Measurements from ENCODE around the gene C16orf92.
"Not testable (repeated sequence)": the region's sequence is repeated elsewhere in the genome, so short reads cannot be mapped to it uniquely, and the experiment has no call there.

The C16orf92 gene

DNA sequence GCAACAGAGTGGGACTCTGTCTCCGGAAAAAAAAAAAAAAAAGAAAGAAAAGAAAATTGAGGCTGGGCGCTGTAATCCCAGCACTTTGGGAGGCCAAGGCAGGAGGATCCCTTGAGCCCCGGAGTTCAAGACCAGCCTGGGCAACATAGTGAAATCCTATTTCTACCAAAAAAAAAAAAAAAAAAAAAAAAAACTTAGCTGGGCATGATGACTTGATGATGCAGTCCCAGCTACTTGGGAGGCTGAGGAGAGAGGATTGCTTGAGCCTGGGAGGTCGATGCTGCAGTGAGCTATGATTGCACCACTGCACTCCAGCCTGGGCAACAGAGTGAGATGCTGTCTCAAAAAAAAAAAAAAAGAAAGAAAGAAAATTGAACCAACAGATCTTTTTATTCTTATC, 5.1 kb upstream of the C16orf92 start:
- not testable (repeated sequence) for H3K4me3 ChIP-seq (ENCODE audit: low read depth, low read length); H3K27ac ChIP-seq (ENCODE audit: low read depth, low read length)

DNA sequence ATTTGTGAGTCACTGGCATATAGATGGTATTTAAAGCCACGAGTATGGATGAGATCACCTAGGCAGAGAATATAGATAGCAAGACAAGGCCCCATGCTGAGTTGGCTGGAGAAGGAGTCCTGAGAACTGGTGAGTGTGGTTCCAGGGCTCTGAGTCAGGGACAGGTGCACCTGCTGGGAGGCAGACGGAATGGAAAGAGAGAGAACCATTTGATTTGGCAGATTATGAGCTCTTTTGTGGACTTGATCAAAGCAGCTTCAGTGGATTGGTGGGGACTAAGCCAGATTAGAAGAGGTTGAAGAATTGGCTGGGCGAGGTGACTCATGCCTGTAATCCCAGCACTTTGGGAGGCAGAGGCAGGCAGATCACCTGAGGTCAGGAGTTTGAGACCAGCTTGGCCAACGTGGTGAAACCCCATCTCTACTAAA, 4.3 kb upstream of the C16orf92 start:
- Histone ChIP-seq H3K4me1 (ENCODE audit: control insufficient read depth, insufficient read depth, low read length) (no peaks in the 10 kb centered on the region), H3K9ac (ENCODE audit: low read depth, low read length) (no peak overlapping the region), H3K9me3 (ENCODE audit: control insufficient read depth, insufficient read depth, low read length) (no peaks in the 10 kb centered on the region), H3K4me3 (ENCODE audit: low read depth, low read length) (no peak overlapping the region), H3K27me3 (ENCODE audit: control insufficient read depth, insufficient read depth, low read length) (no peaks in the 10 kb centered on the region), H3K27ac (ENCODE audit: low read depth, low read length) (no peak overlapping the region), H3K36me3 (ENCODE audit: control insufficient read depth, insufficient read depth, low read length) (no peaks in the 10 kb centered on the region)

More for the DNA sequence above, 5.1 kb upstream of the C16orf92 start:
- not testable (repeated sequence) for H3K9me3 ChIP-seq (ENCODE audit: control insufficient read depth, insufficient read depth, low read length); H3K27me3 ChIP-seq (ENCODE audit: control insufficient read depth, insufficient read depth, low read length); H3K4me1 ChIP-seq (ENCODE audit: control insufficient read depth, insufficient read depth, low read length); H3K9ac ChIP-seq (ENCODE audit: low read depth, low read length); H3K36me3 ChIP-seq (ENCODE audit: control insufficient read depth, insufficient read depth, low read length)

DNA sequence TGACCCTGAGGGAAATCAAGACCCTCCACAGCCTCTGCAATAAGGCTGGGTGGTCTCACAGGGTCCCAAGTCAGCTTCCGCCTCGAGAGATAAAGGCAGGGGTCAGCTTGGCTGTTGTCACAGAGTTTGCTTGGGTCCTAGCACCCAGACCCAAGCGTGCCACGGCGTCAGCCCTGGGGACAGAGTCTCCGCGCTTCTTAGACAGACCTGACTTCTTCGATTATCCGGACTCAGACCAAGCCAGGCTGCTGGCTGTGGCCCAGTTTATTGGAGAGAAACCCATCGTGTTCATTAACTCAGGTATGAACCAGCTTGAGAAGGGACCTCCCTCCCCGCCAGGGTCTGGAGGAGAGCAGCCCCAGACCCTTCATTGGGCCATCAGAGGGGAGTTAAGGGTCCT, 588 bp downstream of the C16orf92 start:
- H3K4me1 ChIP-seq (ENCODE audit: control insufficient read depth, insufficient read depth, low read length): no peaks in the 10 kb centered on the region; the same call in 1 of the 2 replicates
- no peaks in the 10 kb centered on the region for H3K27me3 ChIP-seq (ENCODE audit: control insufficient read depth, insufficient read depth, low read length)
- no peak overlapping the region for H3K27ac ChIP-seq (ENCODE audit: low read depth, low read length)

DNA sequence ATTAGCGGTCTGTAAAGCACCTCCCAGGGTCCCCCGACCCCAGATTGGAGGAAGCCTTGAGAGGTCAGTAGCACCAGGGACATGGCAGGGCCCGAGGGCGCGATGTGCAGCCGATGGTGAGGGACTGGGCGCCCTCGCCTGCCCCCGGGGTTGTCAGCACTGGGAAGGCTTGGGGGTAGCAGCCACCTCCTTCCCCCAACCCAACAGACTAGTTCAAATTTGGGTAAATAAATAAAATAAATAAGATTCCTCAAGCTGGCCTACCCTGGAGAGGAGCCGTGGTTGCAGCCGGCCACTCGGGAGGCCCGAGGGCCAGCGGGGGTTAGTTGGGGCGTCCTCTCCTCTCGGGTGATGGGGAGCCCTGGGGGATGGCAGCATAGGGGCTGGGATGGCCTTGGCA, 1.5 kb downstream of the C16orf92 start:
- peaks cover 6% of the 10 kb centered on the region; the same call in 1 of the 2 replicates for H3K4me1 ChIP-seq (ENCODE audit: control insufficient read depth, insufficient read depth, low read length)
- no peak overlapping the region for H3K9ac ChIP-seq (ENCODE audit: low read depth, low read length)
- 0 out of 2 replicates have a peak, but pooled peaks cover 1% of the 10 kb centered on the region for H3K27me3 ChIP-seq (ENCODE audit: control insufficient read depth, insufficient read depth, low read length)
- H3K4me3 ChIP-seq (ENCODE audit: low read depth, low read length): no peak overlapping the region
- peaks cover 10% of the 10 kb centered on the region for H3K36me3 ChIP-seq (ENCODE audit: control insufficient read depth, insufficient read depth, low read length)
- H3K9me3 ChIP-seq (ENCODE audit: control insufficient read depth, insufficient read depth, low read length): no peaks in the 10 kb centered on the region
- no peak overlapping the region for H3K27ac ChIP-seq (ENCODE audit: low read depth, low read length)

More for the DNA sequence above, 588 bp downstream of the C16orf92 start:
- H3K4me3 ChIP-seq (ENCODE audit: low read depth, low read length): no peak overlapping the region
- no peak overlapping the region for H3K9ac ChIP-seq (ENCODE audit: low read depth, low read length)
- H3K9me3 ChIP-seq (ENCODE audit: control insufficient read depth, insufficient read depth, low read length): no peaks in the 10 kb centered on the region
- peaks cover 10% of the 10 kb centered on the region for H3K36me3 ChIP-seq (ENCODE audit: control insufficient read depth, insufficient read depth, low read length)

DNA sequence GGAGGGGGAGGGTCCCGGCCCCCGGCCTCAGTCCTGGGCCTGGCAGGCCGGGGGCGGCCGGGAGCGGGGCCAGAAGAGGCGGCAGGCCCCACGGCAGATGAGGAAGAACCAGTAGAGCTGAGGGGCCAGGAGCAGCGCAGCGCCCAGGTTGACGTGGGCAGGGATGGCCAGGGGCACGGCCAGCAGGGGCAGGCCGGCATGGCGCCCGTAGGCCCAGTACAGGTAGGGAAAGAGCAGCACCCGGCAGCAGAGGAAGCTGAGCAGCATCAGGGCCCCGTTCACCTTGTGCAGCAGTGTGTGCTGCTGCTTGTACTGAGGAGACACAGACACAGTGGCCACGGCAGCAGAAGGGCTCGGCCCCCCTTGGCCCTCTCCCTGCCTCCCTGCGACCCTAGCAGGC, 2.2 kb downstream of the C16orf92 start:
- Histone ChIP-seq H3K36me3 (ENCODE audit: control insufficient read depth, insufficient read depth, low read length) (peaks cover 10% of the 10 kb centered on the region), H3K27me3 (ENCODE audit: control insufficient read depth, insufficient read depth, low read length) (0 out of 2 replicates have a peak, but pooled peaks cover 4% of the 10 kb centered on the region), H3K4me1 (ENCODE audit: control insufficient read depth, insufficient read depth, low read length) (peaks cover 12% of the 10 kb centered on the region; the same call in 1 of the 2 replicates), H3K9ac (ENCODE audit: low read depth, low read length) (no peak overlapping the region), H3K4me3 (ENCODE audit: low read depth, low read length) (no peak overlapping the region), H3K9me3 (ENCODE audit: control insufficient read depth, insufficient read depth, low read length) (no peaks in the 10 kb centered on the region), H3K27ac (ENCODE audit: low read depth, low read length) (no peak overlapping the region)

DNA sequence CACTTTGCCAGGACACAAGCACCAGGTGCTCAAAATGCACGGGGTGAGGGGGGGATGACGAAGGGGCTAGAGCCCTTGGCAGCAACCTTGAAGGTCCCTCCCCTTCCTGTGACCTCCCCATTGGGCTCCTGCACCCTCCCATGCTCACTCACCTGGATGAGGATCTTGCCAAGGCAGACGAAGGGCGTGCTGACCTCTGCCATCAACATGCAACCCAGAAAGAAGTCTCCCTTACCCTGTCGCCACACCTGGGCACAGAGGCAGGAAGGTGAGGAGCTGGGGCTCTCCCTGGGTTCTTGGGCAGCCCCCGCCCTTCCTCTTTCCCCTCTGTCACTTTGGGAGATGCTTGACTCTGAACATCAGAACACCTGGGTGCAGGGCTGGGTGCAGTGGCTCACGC, 2.6 kb downstream of the C16orf92 start:
- H3K4me1 ChIP-seq (ENCODE audit: control insufficient read depth, insufficient read depth, low read length): peaks cover 12% of the 10 kb centered on the region; the same call in 1 of the 2 replicates
- no peaks in the 10 kb centered on the region for H3K9me3 ChIP-seq (ENCODE audit: control insufficient read depth, insufficient read depth, low read length)

DNA sequence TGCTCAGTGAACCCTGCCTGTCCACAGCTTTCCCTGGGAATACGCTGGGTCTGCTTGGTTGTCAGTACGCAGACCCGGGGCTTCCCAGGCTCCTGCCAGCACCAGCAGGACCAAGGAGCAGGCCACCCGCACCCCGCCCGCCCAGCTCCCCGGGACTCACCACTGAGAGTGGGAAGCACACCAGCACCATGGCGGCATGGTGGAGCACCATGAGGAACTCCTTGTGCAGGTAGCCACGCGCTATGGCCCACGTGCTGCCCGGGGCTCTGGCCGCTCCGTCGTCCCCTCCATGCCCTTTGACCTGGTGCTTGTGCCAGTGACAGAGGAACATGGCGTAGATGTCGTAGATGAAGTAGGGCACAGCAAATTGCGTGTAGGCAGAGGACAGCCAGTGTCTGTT, 3.5 kb downstream of the C16orf92 start:
- Histone ChIP-seq H3K9ac (ENCODE audit: low read depth, low read length) (no peak overlapping the region), H3K27me3 (ENCODE audit: control insufficient read depth, insufficient read depth, low read length) (peaks cover 5% of the 10 kb centered on the region; the same call in 1 of the 2 replicates), H3K27ac (ENCODE audit: low read depth, low read length) (no peak overlapping the region)

More for the DNA sequence above, 2.6 kb downstream of the C16orf92 start:
- Histone ChIP-seq H3K4me3 (ENCODE audit: low read depth, low read length) (no peak overlapping the region), H3K36me3 (ENCODE audit: control insufficient read depth, insufficient read depth, low read length) (peaks cover 10% of the 10 kb centered on the region), H3K27ac (ENCODE audit: low read depth, low read length) (no peak overlapping the region), H3K9ac (ENCODE audit: low read depth, low read length) (no peak overlapping the region), H3K27me3 (ENCODE audit: control insufficient read depth, insufficient read depth, low read length) (0 out of 2 replicates have a peak, but pooled peaks cover 4% of the 10 kb centered on the region)

DNA sequence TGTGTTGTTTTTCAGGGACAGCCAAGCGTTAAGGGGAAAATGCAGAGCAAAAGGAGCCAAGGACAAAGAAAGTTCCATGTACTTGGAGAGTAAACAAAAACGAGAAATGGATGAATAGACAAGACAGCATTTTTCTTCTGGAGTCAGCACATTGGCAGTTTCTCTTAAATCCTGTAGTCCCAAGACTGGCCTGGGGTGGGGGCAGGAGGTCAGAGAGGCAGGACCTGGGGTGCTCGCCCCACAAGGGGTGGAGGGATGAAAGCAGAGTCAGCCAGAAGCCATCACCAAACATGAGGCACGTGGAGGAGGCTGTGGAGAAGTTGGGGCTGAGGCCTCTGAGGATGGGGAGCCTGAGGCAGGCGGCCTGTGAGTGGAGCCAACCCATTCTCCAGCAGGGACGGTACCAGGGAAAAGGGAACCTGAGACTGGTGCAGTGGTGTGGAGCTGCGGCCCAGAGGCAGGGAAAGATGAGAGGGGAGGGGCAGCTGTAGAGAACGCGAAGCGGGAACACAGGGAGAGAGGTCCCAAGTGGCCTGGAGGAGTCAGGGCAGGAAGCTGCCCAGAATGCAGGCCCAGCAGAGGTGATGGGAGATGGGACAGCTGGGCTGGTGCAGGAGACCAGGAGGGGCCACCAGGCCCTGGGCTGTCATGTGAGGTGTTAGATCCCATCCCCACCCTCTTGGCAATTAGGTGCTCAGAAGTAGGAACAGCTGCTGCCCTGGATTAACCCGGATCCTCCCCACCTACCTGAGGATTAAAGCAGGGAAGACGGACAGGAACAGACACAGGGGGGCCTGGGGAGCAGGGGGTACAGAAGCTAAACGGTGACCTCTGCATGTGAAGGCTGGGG, 4.8 kb downstream of the C16orf92 start:
- Histone ChIP-seq H3K27me3 (ENCODE audit: control insufficient read depth, insufficient read depth, low read length) (peaks cover 14% of the 10 kb centered on the region), H3K4me1 (ENCODE audit: control insufficient read depth, insufficient read depth, low read length) (peaks cover 22% of the 10 kb centered on the region), H3K36me3 (ENCODE audit: control insufficient read depth, insufficient read depth, low read length) (peaks cover 10% of the 10 kb centered on the region), H3K27ac (ENCODE audit: low read depth, low read length) (no peak overlapping the region), H3K9ac (ENCODE audit: low read depth, low read length) (no peak overlapping the region), H3K9me3 (ENCODE audit: control insufficient read depth, insufficient read depth, low read length) (no peaks in the 10 kb centered on the region), H3K4me3 (ENCODE audit: low read depth, low read length) (no peak overlapping the region)

More for the DNA sequence above, 3.5 kb downstream of the C16orf92 start:
- H3K36me3 ChIP-seq (ENCODE audit: control insufficient read depth, insufficient read depth, low read length): peaks cover 10% of the 10 kb centered on the region
- H3K4me1 ChIP-seq (ENCODE audit: control insufficient read depth, insufficient read depth, low read length): peaks cover 15% of the 10 kb centered on the region; the same call in 1 of the 2 replicates
- H3K4me3 ChIP-seq (ENCODE audit: low read depth, low read length): no peak overlapping the region
- H3K9me3 ChIP-seq (ENCODE audit: control insufficient read depth, insufficient read depth, low read length): no peaks in the 10 kb centered on the region

DNA sequence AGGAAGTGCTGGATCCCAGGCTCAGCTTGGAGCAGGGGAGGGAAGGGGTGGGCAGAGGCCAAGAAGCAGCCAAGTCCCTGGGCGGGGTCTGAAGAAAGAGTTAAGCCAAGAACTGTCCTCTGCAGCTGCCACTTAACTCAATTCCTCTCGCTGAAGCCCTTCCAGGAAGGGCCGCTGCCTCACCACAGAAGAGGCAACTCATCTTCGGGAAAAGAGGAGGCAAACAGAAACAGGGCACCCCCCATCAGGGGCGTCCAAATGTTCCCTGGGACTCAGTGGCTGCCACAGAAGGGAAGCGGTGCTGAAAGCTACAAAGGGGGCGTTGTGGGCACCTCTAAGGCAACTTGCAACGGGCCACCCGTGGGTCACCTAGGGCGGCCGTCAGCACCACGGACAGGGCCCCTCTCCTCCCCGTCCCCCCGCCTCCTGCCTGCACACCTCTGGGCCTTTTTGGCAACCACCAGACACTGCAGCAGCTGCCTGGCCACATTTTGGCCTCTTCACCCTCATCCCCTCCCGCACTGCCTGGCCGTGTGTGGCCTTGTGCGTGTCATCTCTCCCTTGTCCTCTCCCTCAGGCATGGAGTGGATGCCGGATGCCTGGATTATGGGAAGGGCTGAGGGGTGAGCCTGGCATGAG, 5.6 kb downstream of the C16orf92 start:
- H3K27me3 ChIP-seq (ENCODE audit: control insufficient read depth, insufficient read depth, low read length): peaks cover 20% of the 10 kb centered on the region

DNA sequence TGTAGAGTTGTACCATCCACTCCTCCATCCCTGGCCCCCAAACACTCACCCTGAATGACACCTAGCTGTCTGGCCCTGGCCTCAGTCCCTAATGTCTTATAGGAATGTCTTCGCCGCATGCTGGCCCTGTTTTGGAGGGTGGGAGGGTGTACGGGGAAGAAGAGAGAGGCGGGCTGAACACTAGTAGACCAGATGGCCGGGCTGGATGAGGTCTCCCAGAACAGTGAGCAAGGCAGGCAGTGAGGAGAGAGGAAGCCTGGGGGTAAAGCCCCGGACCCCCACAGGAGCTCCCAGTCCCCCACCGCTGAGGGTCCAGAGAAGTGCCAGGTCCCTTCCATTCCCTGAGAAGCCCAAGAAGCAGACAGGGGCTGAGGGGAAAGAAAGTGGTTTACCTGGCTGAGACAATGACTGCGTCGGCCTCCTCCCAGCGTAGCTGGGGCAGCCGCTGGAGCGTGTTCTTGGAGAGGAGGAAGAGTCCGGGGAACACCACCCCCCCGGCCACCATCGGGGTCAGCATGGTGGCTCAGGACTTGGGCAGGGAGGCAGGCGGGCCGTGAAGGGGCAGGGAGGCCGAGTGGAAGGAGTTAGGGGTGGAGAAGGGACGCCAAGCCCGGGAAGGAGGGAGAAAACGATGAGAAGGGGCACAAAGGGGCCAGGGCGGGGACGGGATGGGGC, 7.2 kb downstream of the C16orf92 start:
- Histone ChIP-seq H3K4me3 (ENCODE audit: low read depth, low read length) (peak overlapping the region; percentile 67), H3K27me3 (ENCODE audit: control insufficient read depth, insufficient read depth, low read length) (peaks cover 21% of the 10 kb centered on the region), H3K4me1 (ENCODE audit: control insufficient read depth, insufficient read depth, low read length) (peaks cover 22% of the 10 kb centered on the region), H3K36me3 (ENCODE audit: control insufficient read depth, insufficient read depth, low read length) (peaks cover 9% of the 10 kb centered on the region), H3K9ac (ENCODE audit: low read depth, low read length) (0 out of 2 replicates have a peak overlapping the region, but pooled peaks have one; percentile 14), H3K27ac (ENCODE audit: low read depth, low read length) (no peak overlapping the region), H3K9me3 (ENCODE audit: control insufficient read depth, insufficient read depth, low read length) (no peaks in the 10 kb centered on the region)

More for the DNA sequence above, 5.6 kb downstream of the C16orf92 start:
- Histone ChIP-seq H3K9ac (ENCODE audit: low read depth, low read length) (no peak overlapping the region), H3K9me3 (ENCODE audit: control insufficient read depth, insufficient read depth, low read length) (no peaks in the 10 kb centered on the region), H3K4me3 (ENCODE audit: low read depth, low read length) (no peak overlapping the region), H3K4me1 (ENCODE audit: control insufficient read depth, insufficient read depth, low read length) (peaks cover 22% of the 10 kb centered on the region), H3K36me3 (ENCODE audit: control insufficient read depth, insufficient read depth, low read length) (peaks cover 10% of the 10 kb centered on the region), H3K27ac (ENCODE audit: low read depth, low read length) (no peak overlapping the region)

Data from HUES48 (cell line).